ENCODE results near the gene KCTD21. TPM values are rescaled to one million over a fixed set of nuclear protein-coding genes. Genes with fewer than 3 reads are reported as not detected.

The KCTD21 gene
- total and polyA plus RNA-seq, 4 donors = 5.8 to 12.6 (median 9.2) TPM

DNA sequence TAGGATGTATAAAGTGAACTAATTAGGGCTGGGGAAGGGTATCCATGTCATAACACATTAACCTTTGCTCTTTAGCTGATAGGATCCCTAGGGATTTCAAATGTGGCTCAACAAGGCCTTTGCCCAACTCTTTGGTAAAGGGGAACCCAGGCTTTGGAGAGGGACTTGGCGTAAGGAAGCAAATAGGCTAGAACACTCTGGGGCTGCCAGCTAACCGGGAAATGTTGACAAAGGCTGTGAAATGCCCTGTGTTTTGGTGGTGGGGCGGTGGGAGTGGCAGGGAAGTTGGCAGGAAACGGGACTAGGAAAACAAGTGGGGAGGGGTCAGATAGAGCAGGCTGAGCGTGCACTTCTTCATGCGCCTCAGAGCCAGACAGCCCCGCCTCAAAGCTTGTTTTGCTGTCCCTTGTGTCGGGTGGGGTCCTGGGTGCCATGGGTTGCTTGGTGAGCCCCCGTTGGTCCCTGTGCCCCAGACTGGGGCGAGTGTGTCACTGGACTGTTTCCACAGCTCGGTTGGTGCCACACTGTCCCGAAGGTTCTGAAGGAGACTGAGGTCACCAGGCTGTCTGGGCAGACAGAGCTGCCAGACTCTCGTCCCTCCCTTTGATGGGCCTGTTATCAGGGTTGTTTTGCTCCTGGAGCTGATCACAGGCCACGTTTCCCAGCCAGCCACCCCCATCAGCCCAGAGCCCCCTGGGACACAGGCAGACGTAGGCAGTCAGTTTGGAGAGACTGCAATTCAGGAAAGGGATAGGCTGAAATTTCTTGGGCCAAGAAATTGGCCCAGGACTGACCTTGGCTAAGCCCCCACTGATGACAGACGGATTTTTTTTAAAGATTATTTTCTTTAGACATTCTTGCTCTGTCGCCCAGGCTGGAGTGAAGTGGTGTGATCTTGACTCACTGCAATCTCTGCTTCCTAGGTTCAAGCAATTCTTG is 19.6 kb downstream of the KCTD21 start (continued):
- TF ChIP-seq, protein P1, sequence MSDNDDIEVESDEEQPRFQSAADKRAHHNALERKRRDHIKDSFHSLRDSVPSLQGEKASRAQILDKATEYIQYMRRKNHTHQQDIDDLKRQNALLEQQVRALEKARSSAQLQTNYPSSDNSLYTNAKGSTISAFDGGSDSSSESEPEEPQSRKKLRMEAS (IDR thresholded peaks at IDR 0.05) = peak; percentile 96

GRCh38 chr11:78166855-78167469 is 21.5 kb downstream of the KCTD21 start:
- no peak overlapping the region for H3K4me3 ChIP-seq (ENCODE audit: low read depth in 1 of 3, low read length in 3 of 3)
- no peaks in the 10 kb centered on the region for H3K27me3 ChIP-seq (ENCODE audit: control insufficient read depth in 4 of 4, insufficient read depth in 4 of 4, low read length in 3 of 4)
- DNase-seq (ENCODE audit: low spot score) = no peak
- H3K36me3 ChIP-seq (ENCODE audit: control insufficient read depth in 4 of 4, insufficient read depth in 3 of 4, low read depth in 1 of 4, low read length in 3 of 4) = no peaks in the 10 kb centered on the region
- no peaks in the 10 kb centered on the region for H3K9me3 ChIP-seq (ENCODE audit: control insufficient read depth in 4 of 4, low read length in 3 of 4)
- peaks cover 7 to 54% (median 37%) of the 10 kb centered on the region in 4 donors for H3K4me1 ChIP-seq (ENCODE audit: control insufficient read depth in 4 of 4, insufficient read depth in 4 of 4, low read length in 3 of 4)
- H3K9ac ChIP-seq (ENCODE audit: low read depth in 1 of 2, low read length in 2 of 2) = no peak overlapping the region
- 93% methylated on average over 6 of the region's 6 CpGs for WGBS
- TF ChIP-seq FOXA2 (IDR thresholded peaks at IDR 0.05) (no peak), TAF1 (conservative IDR thresholded peaks at IDR 0.05) (no peak), HNF4G (IDR thresholded peaks at IDR 0.05) (no peak), JUND (IDR thresholded peaks at IDR 0.05) (no peak)
- H3K27ac ChIP-seq (ENCODE audit: low read depth in 1 of 2, low read length in 2 of 2) = peak overlapping the region; percentile 39 to 97

- H3K4me3 ChIP-seq (ENCODE audit: low read depth in 1 of 3, low read length in 3 of 3) = no peak overlapping the region
- DNase-seq (ENCODE audit: low spot score) = no peak
- H3K4me1 ChIP-seq (ENCODE audit: control insufficient read depth in 4 of 4, insufficient read depth in 4 of 4, low read length in 3 of 4) = peaks cover 21 to 61% (median 51%) of the 10 kb centered on the region in 4 donors
- no peak overlapping the region for H3K9ac ChIP-seq (ENCODE audit: low read depth in 1 of 2, low read length in 2 of 2)
- TF ChIP-seq, protein P2, sequence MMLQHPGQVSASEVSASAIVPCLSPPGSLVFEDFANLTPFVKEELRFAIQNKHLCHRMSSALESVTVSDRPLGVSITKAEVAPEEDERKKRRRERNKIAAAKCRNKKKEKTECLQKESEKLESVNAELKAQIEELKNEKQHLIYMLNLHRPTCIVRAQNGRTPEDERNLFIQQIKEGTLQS (IDR thresholded peaks at IDR 0.05) = no peak
- TF ChIP-seq, protein P3, sequence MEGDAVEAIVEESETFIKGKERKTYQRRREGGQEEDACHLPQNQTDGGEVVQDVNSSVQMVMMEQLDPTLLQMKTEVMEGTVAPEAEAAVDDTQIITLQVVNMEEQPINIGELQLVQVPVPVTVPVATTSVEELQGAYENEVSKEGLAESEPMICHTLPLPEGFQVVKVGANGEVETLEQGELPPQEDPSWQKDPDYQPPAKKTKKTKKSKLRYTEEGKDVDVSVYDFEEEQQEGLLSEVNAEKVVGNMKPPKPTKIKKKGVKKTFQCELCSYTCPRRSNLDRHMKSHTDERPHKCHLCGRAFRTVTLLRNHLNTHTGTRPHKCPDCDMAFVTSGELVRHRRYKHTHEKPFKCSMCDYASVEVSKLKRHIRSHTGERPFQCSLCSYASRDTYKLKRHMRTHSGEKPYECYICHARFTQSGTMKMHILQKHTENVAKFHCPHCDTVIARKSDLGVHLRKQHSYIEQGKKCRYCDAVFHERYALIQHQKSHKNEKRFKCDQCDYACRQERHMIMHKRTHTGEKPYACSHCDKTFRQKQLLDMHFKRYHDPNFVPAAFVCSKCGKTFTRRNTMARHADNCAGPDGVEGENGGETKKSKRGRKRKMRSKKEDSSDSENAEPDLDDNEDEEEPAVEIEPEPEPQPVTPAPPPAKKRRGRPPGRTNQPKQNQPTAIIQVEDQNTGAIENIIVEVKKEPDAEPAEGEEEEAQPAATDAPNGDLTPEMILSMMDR (IDR thresholded peaks at IDR 0.05; ENCODE audit: low read depth, low read length, missing input control) = no peak
- TF ChIP-seq, protein P4, sequence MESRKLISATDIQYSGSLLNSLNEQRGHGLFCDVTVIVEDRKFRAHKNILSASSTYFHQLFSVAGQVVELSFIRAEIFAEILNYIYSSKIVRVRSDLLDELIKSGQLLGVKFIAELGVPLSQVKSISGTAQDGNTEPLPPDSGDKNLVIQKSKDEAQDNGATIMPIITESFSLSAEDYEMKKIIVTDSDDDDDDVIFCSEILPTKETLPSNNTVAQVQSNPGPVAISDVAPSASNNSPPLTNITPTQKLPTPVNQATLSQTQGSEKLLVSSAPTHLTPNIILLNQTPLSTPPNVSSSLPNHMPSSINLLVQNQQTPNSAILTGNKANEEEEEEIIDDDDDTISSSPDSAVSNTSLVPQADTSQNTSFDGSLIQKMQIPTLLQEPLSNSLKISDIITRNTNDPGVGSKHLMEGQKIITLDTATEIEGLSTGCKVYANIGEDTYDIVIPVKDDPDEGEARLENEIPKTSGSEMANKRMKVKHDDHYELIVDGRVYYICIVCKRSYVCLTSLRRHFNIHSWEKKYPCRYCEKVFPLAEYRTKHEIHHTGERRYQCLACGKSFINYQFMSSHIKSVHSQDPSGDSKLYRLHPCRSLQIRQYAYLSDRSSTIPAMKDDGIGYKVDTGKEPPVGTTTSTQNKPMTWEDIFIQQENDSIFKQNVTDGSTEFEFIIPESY (IDR thresholded peaks at IDR 0.05) = no peak
- TF ChIP-seq FOXA1 (IDR thresholded peaks at IDR 0.05) (no peak), FOXA2 (IDR thresholded peaks at IDR 0.05) (no peak), EGR1 (IDR thresholded peaks at IDR 0.05; ENCODE audit: low read depth in 2 of 2) (no peak), RXRA (IDR thresholded peaks at IDR 0.05) (no peak), HNF4G (IDR thresholded peaks at IDR 0.05) (no peak), TAF1 (conservative IDR thresholded peaks at IDR 0.05) (no peak), HNF4A (conservative IDR thresholded peaks at IDR 0.05) (no peak), RAD21 (IDR thresholded peaks at IDR 0.05) (no peak), SP1 (IDR thresholded peaks at IDR 0.05) (no peak), YY1 (IDR thresholded peaks at IDR 0.05) (no peak), JUND (IDR thresholded peaks at IDR 0.05) (no peak), NR2F2 (IDR thresholded peaks at IDR 0.05) (no peak), GABPA (IDR thresholded peaks at IDR 0.05 in 1 of 2, conservative IDR thresholded peaks at IDR 0.05 in 1 of 2) (no peak)
- TF ChIP-seq, protein P5, sequence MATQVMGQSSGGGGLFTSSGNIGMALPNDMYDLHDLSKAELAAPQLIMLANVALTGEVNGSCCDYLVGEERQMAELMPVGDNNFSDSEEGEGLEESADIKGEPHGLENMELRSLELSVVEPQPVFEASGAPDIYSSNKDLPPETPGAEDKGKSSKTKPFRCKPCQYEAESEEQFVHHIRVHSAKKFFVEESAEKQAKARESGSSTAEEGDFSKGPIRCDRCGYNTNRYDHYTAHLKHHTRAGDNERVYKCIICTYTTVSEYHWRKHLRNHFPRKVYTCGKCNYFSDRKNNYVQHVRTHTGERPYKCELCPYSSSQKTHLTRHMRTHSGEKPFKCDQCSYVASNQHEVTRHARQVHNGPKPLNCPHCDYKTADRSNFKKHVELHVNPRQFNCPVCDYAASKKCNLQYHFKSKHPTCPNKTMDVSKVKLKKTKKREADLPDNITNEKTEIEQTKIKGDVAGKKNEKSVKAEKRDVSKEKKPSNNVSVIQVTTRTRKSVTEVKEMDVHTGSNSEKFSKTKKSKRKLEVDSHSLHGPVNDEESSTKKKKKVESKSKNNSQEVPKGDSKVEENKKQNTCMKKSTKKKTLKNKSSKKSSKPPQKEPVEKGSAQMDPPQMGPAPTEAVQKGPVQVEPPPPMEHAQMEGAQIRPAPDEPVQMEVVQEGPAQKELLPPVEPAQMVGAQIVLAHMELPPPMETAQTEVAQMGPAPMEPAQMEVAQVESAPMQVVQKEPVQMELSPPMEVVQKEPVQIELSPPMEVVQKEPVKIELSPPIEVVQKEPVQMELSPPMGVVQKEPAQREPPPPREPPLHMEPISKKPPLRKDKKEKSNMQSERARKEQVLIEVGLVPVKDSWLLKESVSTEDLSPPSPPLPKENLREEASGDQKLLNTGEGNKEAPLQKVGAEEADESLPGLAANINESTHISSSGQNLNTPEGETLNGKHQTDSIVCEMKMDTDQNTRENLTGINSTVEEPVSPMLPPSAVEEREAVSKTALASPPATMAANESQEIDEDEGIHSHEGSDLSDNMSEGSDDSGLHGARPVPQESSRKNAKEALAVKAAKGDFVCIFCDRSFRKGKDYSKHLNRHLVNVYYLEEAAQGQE (IDR thresholded peaks at IDR 0.05) = no peak
- TF ChIP-seq, protein P1 (IDR thresholded peaks at IDR 0.05) = no peak
- WGBS = 97% methylated on average over 2 of the region's 2 CpGs
- H3K27me3 ChIP-seq (ENCODE audit: control insufficient read depth in 4 of 4, insufficient read depth in 4 of 4, low read length in 3 of 4) = no peaks in the 10 kb centered on the region
- peak overlapping the region; percentile 23 to 61 for H3K27ac ChIP-seq (ENCODE audit: low read depth in 1 of 2, low read length in 2 of 2)
- no peaks in the 10 kb centered on the region for H3K9me3 ChIP-seq (ENCODE audit: control insufficient read depth in 4 of 4, low read length in 3 of 4)
- H3K36me3 ChIP-seq (ENCODE audit: control insufficient read depth in 4 of 4, insufficient read depth in 3 of 4, low read depth in 1 of 4, low read length in 3 of 4) = no peaks in the 10 kb centered on the region
Observed at GRCh38 chr11:78164471-78164870, 24.0 kb downstream of the KCTD21 start.
